Lower leg skin (tissue), 3 donors: ENCODE results near the gene ADAM33.

ENCODE experiments used
- CTCF ChIP-seq, 3 donors: fragments of 450-650 bp; IDR thresholded peaks; one replicate each; pipeline ENCODE4 v1.5.1; 2016; ENCODE audit warnings: antibody characterized with exemption in 3 of 3, mild to moderate bottlenecking in 3 of 3, moderate library complexity in 2 of 3
- POLR2A ChIP-seq, 2 donors: fragments of 450-650 bp; IDR thresholded peaks; one replicate each; pipeline ENCODE4 v1.6.1; 2016 to 2017; ENCODE audit warnings: antibody characterized with exemption in 2 of 2, mild to moderate bottlenecking in 1 of 2, moderate library complexity in 1 of 2

- TF ChIP-seq CTCF (IDR thresholded peaks at IDR 0.05) (no peak), POLR2A (IDR thresholded peaks at IDR 0.05) (no peak)
These were observed 369 bp downstream of the ADAM33 start for GRCh38 chr20:3681352-3681930.
